HG03097 (cell line): Measurements from ENCODE around the gene BACE1-AS.
"Not testable (repeated sequence)": the region's sequence is repeated elsewhere in the genome, so short reads cannot be mapped to it uniquely, and the experiment has no call there.

Experiments used
- ATAC-seq: cut with Tn5 transposase; IDR thresholded peaks from one replicate; pipeline ENCODE4 v1.9.1; 2021; ENCODE audit not compliant: unreplicated experiment, low FRiP score

Gene BACE1-AS

DNA sequence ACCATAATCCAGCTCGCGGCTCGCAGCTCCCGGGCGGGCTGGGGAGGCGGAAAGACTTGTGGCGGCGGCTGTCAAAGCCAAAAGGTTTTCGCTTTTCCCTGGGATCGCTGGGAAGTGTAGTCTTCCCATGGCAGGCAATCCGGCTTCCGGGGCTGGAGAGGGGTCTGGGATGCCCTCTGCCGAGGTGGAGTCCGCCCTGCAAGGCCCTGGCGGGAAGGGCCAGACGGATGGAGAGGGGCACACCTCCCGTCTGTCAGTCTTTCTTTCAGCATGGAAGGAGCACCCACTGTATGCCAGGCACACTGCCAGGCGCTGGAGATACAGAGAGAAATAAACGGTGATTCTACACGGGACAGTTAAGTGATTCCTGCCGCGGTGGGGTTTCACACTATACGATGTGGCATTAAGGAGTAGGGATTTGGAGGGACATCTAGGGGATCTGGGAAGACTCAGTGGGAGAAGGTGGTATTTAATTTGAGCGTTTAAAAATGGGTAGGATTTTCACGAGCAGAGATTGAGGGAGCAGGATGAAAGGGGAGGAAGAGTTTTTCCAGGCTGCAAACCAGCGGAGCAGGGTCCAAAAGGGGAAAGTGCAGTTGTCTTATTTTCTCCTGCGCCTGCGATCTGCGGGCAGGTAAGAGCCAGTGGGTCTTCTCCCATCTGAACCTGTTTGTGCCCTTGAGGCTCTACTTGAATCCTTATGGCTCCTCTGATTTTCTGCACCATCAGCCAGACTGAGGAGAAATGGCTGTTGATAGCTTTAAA lies 25.2 kb downstream of the BACE1-AS start, which contains the start of gene BACE1:
BACE1 (minus strand) TSS at position 60 of the 765 bp plus-strand sequence. CDS start 461 bp downstream, outside the sequence.
- no peak for ATAC-seq

DNA sequence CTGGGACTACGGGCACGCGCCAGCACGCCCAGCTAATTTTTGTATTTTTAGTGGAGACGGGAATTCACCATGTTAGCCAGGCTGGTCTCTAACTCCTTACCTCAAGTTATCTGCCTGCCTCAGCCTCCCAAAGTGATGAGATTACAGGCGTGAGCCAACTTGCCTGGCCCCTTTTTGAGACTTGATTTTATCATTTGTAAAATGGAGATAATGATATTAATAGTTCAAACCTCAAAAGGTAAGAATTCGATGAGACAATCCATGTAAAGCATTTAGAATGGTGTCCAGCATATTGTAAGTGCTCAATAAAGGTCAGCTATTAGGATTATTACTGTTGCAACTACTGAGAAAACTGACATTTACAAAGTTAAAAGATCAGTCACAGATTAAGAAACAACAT lies 27.6 kb downstream of the BACE1-AS start:
- ATAC-seq, result no peak

DNA sequence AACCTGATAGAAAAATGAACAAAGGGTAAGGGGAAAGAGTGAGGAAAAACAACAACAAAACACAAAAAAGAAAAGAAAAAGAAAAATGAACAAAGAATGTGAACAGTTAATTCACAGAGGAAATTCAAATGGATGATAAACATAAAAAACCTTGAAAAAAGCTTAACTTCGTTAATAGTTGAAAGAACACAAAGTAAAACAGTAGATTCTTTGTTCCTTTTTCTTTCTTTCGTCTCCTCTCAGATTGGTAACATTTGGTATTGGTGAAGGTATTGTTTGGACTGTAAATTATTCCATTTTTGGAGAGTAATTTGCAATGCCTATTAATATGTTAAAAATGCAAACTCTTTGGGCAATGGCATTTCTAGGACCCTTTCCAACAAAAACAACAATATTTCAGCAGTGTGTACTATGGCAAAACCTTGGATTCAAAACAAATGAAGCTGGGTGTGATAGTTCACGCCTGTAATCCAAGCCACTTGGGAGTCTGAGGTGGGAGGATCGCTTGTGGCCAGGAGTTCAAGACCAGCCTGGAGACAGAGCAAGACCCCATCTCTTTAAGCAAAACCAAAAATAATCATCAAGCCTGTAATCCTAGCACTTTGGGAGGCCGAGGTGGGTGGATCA lies 28.2 kb downstream of the BACE1-AS start:
- no peak for ATAC-seq

DNA sequence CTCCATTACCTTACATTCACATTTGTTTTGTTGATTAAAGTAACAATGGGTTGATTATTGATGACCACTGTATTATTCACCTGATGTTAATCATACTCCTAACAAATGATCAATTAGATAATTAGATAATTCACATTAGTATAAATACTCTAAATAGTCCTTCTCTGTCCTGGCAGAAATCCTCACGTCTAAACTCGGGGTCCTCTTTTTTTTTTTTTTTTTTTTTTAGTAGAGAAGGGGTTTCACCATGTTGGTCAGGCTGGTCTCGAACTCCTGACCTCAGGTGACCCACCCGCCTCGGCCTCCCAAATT lies 36.1 kb downstream of the BACE1-AS start:
- ATAC-seq, result not testable (repeated sequence)

DNA sequence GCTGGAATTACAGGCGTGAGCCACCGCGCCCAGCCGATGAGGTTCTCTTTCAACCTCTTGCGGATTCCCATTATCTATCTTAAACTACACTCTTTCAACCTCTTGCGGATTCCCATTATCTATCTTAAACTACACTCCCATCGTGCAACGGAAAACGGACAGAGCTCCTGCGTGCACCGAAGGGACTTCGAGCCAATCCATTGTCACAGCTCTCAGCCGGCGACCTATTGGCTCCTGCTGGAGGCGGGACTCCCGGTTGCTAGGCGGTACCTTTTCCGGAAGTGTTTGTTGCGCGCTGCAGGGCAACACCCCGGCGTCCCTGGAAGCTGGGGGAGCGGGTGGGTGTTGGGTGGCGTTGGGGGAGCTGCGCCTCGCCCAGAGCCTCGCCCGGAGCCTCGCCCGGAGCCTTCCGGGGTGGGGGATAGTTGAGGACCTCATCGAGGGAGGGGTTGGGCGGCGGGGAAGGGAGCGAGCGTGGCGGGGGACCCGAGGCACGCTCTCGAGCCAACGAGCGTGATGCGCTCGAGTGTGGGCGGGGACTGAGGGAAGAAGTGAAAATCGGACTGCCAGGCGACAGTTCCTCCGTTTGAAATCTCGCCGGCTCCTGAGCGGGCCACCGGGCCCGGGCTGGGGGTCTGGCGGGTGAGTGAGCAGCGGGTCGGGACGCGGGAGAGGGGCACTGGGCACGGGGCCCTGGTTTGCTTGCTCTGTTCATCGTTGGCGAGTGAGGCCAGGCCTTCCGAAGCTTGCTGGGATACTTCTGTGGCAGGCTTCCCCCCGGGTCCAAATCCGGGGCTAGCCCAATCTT lies 36.6 kb downstream of the BACE1-AS start, which contains the start of gene CEP164:
CEP164 (plus strand) TSS at position 288 of the 808 bp plus-strand sequence. CDS start 10,733 bp downstream, outside the sequence.
- ATAC-seq, result peak; percentile 89

DNA sequence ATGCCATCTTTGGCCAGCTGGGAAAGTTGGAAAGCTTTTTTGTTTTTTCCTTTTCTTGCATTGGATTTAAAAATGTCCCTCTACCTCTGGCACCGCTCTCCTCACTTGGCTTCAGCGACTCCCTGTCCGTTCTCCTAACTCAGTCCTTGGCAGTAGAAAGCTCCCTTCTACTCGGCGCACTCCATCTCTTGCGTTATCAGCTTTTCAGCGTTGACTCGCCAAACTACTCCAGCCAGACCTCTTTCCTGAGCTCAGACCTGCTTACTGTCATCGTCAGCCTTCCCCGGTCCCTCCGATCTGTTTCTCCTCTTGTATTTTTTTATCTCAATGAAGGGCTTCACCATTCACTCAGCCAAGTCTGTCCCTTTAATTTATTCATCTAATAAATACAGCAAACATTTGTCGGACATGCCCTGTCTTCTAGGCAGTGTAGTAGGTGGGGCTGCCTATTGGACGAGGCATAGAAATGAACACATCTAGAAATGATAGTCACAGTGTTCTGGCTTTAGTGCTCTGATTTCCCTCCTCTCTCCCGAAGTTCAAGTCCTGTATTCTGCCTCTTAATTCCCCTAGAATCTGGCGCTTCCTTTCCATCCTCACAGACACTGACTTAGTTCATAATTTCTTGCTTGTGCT lies 37.3 kb downstream of the BACE1-AS start:
- peak; percentile 2 for ATAC-seq

DNA sequence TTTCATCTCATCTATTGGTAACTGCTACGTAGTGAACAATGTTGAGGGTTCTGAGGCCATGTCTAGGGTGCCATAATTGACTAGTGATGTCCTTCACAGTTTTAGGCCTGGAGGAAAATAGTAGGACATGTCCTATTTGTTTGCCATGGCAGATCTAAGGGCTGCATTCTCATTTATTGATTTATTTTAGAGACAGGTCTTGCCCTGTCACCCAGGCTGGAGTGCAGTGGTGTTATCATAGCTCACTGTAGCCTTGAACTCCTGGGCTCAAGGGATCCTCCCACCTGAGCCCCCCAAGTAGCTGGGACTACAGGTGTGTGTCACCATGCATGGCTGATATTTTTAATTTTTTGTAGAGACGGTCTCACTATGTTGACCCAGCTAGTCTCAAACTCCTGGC lies 41.7 kb downstream of the BACE1-AS start:
- no peak for ATAC-seq

DNA sequence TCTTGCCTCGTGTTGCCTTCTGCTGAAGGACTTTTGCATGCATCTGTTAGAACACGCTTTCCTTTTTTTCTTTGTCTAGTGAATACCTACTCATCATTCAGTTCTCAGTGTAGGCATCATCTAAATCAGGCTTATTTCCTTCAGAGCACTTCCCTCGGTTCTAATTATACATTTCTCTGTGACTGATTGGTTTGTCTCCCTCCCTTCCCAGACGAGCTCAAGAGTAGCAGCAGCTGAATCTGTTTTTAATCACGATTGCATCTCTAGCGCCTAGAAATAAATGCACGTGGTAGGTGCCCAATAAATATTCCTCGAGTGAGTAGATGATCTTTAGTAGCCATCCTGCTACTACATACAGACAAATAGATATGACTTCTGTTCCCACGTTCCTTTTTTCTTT lies 42.8 kb downstream of the BACE1-AS start:
- ATAC-seq, result no peak

DNA sequence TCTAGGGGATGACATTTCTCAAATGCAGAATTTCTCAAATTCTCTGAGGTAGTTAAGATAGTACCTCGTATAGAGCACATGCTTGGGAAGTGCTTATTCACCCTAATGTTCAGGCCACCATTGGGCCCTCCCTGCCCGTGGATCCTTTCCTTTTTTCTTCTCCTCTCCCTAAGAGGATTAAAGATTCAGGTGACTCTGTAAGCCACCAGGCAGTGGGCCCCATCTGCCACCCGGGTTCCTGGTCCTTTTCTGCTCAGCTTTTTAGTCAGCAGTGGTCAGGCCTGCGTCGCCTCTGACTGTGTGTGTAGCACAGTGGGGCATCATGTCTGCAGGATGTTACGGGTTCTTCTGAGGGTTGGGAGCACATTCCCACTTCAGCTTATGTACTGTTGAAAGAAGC lies 43.8 kb downstream of the BACE1-AS start:
- ATAC-seq, result no peak

DNA sequence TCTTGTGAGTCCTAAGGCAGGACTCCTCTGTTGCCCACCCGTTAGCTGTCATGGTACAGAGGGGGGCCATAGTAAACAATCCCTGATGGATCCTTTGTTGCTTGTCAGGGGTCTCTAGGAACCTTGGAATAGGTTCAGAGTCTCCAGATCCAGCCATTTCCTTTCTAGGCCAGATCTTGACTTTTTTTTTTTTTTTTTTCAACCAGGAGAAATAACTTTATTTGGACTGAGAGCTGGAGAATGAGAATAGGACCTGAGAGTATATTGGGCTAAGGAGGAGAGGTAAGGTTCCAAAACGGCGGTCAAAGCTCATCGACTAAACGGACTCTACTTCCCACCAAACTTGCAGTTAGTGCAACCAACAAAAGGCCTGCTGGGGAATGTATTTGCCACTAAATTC lies 44.3 kb downstream of the BACE1-AS start:
- ATAC-seq, result no peak

DNA sequence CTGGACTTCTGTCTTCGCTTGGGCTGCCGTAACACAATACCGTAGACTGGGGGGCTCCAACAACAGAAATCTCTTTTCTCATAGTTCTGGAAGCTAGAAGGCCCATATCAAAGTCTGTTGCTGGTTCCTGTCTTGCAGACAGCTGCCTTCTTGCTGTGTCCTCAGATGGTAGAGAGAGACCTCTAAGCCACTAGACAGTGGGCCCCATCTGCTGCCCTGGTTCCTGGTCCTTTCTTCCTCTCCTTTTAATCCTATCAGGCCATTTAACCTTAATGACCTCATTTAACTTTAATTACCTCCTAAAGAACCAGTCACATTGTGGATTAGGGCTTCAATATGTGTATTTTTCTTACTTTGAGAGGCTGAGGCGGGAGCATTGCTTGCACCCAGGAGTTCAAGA lies 45.9 kb downstream of the BACE1-AS start:
- no peak for ATAC-seq
